Mesenchymal stem cell (in vitro differentiated cells and primary cell): Measurements from ENCODE around the gene FLOT1.

Source experiments
- DNase-seq: peaks from one replicate; pipeline ENCODE4 v3.0.0-alpha.2; 2013
- H2AFZ ChIP-seq: one replicate; pipeline ENCODE4 v1.6.1; 2013; ENCODE audit warnings: low read depth, mild to moderate bottlenecking, control low read depth, inconsistent platforms, low read length, moderate library complexity
- H2AK5ac ChIP-seq: 2 replicates; pipeline ENCODE4 v1.6.1; 2013; ENCODE audit warnings: low read length, moderate library complexity, mild to moderate bottlenecking, inconsistent platforms; ENCODE audit not compliant: severe bottlenecking
- H2BK120ac ChIP-seq: one replicate; pipeline ENCODE4 v1.6.1; 2013; ENCODE audit warnings: low read depth, mild to moderate bottlenecking, inconsistent platforms, low read length, moderate library complexity
- H2BK12ac ChIP-seq, 2 experiments: one replicate each; pipeline ENCODE4 v1.6.1; 2013; ENCODE audit warnings: inconsistent platforms in 2 of 2, low read length in 2 of 2, mild to moderate bottlenecking in 2 of 2, moderate library complexity in 2 of 2, control low read depth in 1 of 2
- H2BK15ac ChIP-seq: one replicate; pipeline ENCODE4 v1.6.1; 2013; ENCODE audit warnings: mild to moderate bottlenecking, low read depth, inconsistent platforms; ENCODE audit not compliant: poor library complexity, severe bottlenecking
- H2BK5ac ChIP-seq: 2 replicates; pipeline ENCODE4 v1.6.1; 2013; ENCODE audit warnings: low read depth, mild to moderate bottlenecking, low read length, control low read depth, inconsistent platforms; ENCODE audit not compliant: poor library complexity, severe bottlenecking
- H3K14ac ChIP-seq, 2 experiments: one replicate each; pipeline ENCODE4 v1.6.1; 2013; ENCODE audit warnings: inconsistent platforms in 2 of 2, low read length in 2 of 2, control low read depth in 1 of 2, mild to moderate bottlenecking in 1 of 2, moderate library complexity in 1 of 2
- H3K18ac ChIP-seq, 2 experiments: one replicate each; pipeline ENCODE4 v1.6.1; 2013; ENCODE audit warnings: inconsistent platforms in 2 of 2, low read length in 2 of 2, control low read depth in 1 of 2, low read depth in 1 of 2, mild to moderate bottlenecking in 1 of 2
- H3K23ac ChIP-seq, 2 experiments: one replicate each; pipeline ENCODE4 v1.6.1; 2013; ENCODE audit warnings: inconsistent platforms in 2 of 2, low read length in 2 of 2, mild to moderate bottlenecking in 2 of 2, moderate library complexity in 2 of 2, control low read depth in 1 of 2
- H3K27ac ChIP-seq: 2 replicates; pipeline ENCODE4 v1.5.1; 2013; ENCODE audit warnings: mild to moderate bottlenecking, moderate library complexity, low read length, control low read depth, inconsistent platforms; ENCODE audit not compliant: poor library complexity, severe bottlenecking
- H3K27me3 ChIP-seq, 2 experiments: 2 replicates each; pipeline versions ENCODE4 v1.6.1 to v1.7.0; 2013; ENCODE audit warnings: low read length in 2 of 2, mild to moderate bottlenecking in 2 of 2, moderate library complexity in 2 of 2, control low read depth in 1 of 2, inconsistent platforms in 1 of 2; ENCODE audit not compliant: control insufficient read depth in 1 of 2, insufficient read depth in 1 of 2
- H3K36me3 ChIP-seq, 2 experiments: 2 replicates each; pipeline versions ENCODE4 v1.6.1 to v1.7.0; 2013; ENCODE audit warnings: low read length in 2 of 2, control low read depth in 1 of 2, inconsistent platforms in 1 of 2, low read depth in 1 of 2, mild to moderate bottlenecking in 1 of 2; ENCODE audit not compliant: insufficient read depth in 2 of 2, control insufficient read depth in 1 of 2
- H3K4ac ChIP-seq, 2 experiments: one replicate each; pipeline ENCODE4 v1.6.1; 2013; ENCODE audit warnings: inconsistent platforms in 2 of 2, low read length in 2 of 2, mild to moderate bottlenecking in 2 of 2, moderate library complexity in 2 of 2, control low read depth in 1 of 2, low read depth in 1 of 2
- H3K4me1 ChIP-seq: 2 replicates; pipeline ENCODE4 v1.6.1; 2013; ENCODE audit warnings: low read depth, low read length, control low read depth; ENCODE audit not compliant: control insufficient read depth, insufficient read depth
- H3K4me2 ChIP-seq: 2 replicates; pipeline ENCODE4 v1.6.1; 2013; ENCODE audit warnings: low read length, mild to moderate bottlenecking, inconsistent platforms; ENCODE audit not compliant: poor library complexity, severe bottlenecking
- H3K4me3 ChIP-seq, 2 experiments: 2 replicates each; pipeline versions ENCODE4 v1.5.1 to v1.7.0; 2013; ENCODE audit warnings: low read length in 2 of 2, mild to moderate bottlenecking in 2 of 2, control low read depth in 1 of 2, low read depth in 1 of 2; ENCODE audit not compliant: insufficient read depth in 1 of 2
- H3K79me1 ChIP-seq: replicated peaks from 2 replicates; pipeline ENCODE4 v1.6.1; 2013; ENCODE audit warnings: mild to moderate bottlenecking, control low read depth, low read length, inconsistent platforms; ENCODE audit not compliant: poor library complexity, severe bottlenecking
- H3K9ac ChIP-seq: 2 replicates; pipeline ENCODE4 v1.7.0; 2013; ENCODE audit warnings: mild to moderate bottlenecking, low read length, moderate library complexity
- H3K9me3 ChIP-seq: 2 replicates; pipeline ENCODE4 v1.7.0; 2013; ENCODE audit warnings: mild to moderate bottlenecking, low read length; ENCODE audit not compliant: control insufficient read depth
- H4K8ac ChIP-seq: one replicate; pipeline ENCODE4 v1.6.1; 2013; ENCODE audit warnings: inconsistent platforms, mild to moderate bottlenecking, low read length, moderate library complexity
- H4K91ac ChIP-seq: one replicate; pipeline ENCODE4 v1.6.1; 2013; ENCODE audit warnings: mild to moderate bottlenecking, low read length, inconsistent platforms
- WGBS: methylation state at CpG from one replicate; pipeline ENCODE4 v1.1.7; 2013; ENCODE audit warnings: mixed read lengths; 5-methylcytosine and 5-hydroxymethylcytosine counted together

FLOT1 gene

GRCh38 chr6:30763155-30763617, 20.7 kb upstream of the FLOT1 start:
- Histone ChIP-seq H3K9me3 (no peaks in the 10 kb centered on the region), H3K9ac (no peak overlapping the region), H3K36me3 (no peaks in the 10 kb centered on the region), H3K27me3 (no peaks in the 10 kb centered on the region), H3K4me3 (no peak overlapping the region), H2AK5ac (peak overlapping the region; percentile 98), H2BK12ac (peak overlapping the region; percentile 92 to 97), H4K91ac (no peak overlapping the region), H3K4me2 (peak overlapping the region; percentile 19), H3K4ac (peak overlapping the region; percentile 80 to 96), H3K79me1 (peaks cover 5% of the 10 kb centered on the region), H3K27ac (peak overlapping the region; percentile 99), H2BK15ac (no peak overlapping the region), H3K14ac (no peak overlapping the region), H3K4me1 (peaks cover 17% of the 10 kb centered on the region), H3K23ac (no peak overlapping the region), H2AFZ (peak overlapping the region; percentile 20), H4K8ac (peak overlapping the region; percentile 95), H2BK120ac (peak overlapping the region; percentile 86), H2BK5ac (peak overlapping the region; percentile 100), H3K18ac (peak overlapping the region; percentile 73 to 83)
- WGBS: 94% methylated on average over 1 of the region's 1 CpG
- no peak for DNase-seq

- peak overlapping the region in 1 of 2 experiments; percentile 40 for H3K18ac ChIP-seq
- H3K4me3 ChIP-seq: no peak overlapping the region
- H4K91ac ChIP-seq: no peak overlapping the region
- no peak overlapping the region for H2BK15ac ChIP-seq
- H3K4me1 ChIP-seq: peaks cover 17% of the 10 kb centered on the region
- H3K27ac ChIP-seq: peak overlapping the region; percentile 82
- H2AFZ ChIP-seq: no peak overlapping the region
- H2BK120ac ChIP-seq: no peak overlapping the region
- peak overlapping the region in 1 of 2 experiments; percentile 51 for H3K4ac ChIP-seq
- H3K4me2 ChIP-seq: no peak overlapping the region
- no peak overlapping the region for H2BK12ac ChIP-seq
- no peaks in the 10 kb centered on the region for H3K9me3 ChIP-seq
- WGBS: 100% methylated on average over 3 of the region's 4 CpGs
- H3K36me3 ChIP-seq: no peaks in the 10 kb centered on the region
- no peak overlapping the region for H3K14ac ChIP-seq
- no peak overlapping the region for H3K23ac ChIP-seq
- no peak for DNase-seq
- H3K79me1 ChIP-seq: peaks cover 6% of the 10 kb centered on the region
- H2BK5ac ChIP-seq: peak overlapping the region; percentile 80
- no peak overlapping the region for H4K8ac ChIP-seq
- H3K9ac ChIP-seq: no peak overlapping the region
- no peaks in the 10 kb centered on the region for H3K27me3 ChIP-seq
- peak overlapping the region; percentile 99 for H2AK5ac ChIP-seq
These were observed 19.4 kb upstream of the FLOT1 start for GRCh38 chr6:30761791-30762429.

DNA sequence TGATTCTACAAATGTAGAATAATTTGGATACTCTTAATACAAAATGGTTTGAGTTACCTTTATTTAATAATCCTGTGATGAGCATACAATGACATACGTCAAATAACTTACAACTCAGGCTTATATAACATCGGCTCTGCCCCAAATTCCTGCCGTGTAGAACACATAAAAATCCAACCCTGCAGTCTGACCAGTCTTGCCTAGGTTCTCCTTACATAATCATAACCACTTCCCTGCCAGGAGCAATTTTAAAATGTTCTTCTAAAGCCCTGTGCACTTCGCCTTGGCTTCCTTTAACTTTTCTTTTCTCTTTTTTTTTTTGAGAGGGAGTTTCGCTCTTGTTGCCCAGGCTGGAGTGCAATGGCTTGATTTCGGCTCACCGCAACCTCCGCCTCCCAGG, 18.1 kb upstream of the FLOT1 start:
- Histone ChIP-seq H3K27me3 (no peaks in the 10 kb centered on the region), H3K4me1 (peaks cover 14% of the 10 kb centered on the region), H3K9me3 (no peaks in the 10 kb centered on the region), H2BK5ac (peak overlapping the region; percentile 84), H3K4me2 (no peak overlapping the region), H3K23ac (no peak overlapping the region), H3K79me1 (peaks cover 10% of the 10 kb centered on the region), H2BK15ac (no peak overlapping the region), H2AFZ (no peak overlapping the region), H3K4me3 (no peak overlapping the region), H4K91ac (no peak overlapping the region), H3K36me3 (no peaks in the 10 kb centered on the region), H4K8ac (no peak overlapping the region), H3K27ac (peak overlapping the region; percentile 85), H3K4ac (no peak overlapping the region), H2BK12ac (no peak overlapping the region), H3K18ac (no peak overlapping the region), H3K14ac (no peak overlapping the region), H2AK5ac (peak overlapping the region; percentile 97), H3K9ac (no peak overlapping the region), H2BK120ac (no peak overlapping the region)
- 99% methylated on average over 5 of the region's 8 CpGs for WGBS
- DNase-seq: no peak

DNA sequence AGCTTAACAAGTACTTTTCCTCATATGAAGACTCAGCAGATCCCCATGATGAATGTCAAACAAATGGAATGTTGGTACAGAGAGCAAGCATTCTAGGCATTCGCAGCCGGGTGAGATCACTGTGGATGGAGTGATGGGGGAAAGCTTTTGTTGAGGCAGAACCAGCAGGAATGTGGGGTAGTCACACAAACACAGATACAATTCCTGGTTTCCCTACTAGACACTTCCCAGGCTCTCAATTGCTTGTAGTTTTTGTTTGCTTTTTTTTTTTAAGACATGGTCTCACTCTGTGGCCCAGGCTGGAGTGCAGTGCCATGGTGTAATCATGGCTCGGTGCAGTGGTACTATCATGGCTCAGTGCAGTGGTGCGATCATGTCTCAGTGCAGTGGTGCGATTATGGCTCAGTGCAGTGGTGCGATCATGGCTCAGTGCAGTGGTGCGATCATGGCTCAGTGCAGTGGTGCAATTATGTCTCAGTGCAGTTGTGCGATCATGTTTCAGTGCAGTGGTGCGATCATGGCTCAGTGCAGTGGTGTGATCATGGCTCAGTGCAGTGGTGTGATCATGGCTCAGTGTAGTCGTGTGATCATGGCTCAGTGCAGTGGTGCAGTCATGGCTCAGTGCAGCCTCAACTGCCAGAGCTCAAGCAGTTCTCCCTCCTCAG, 17.2 kb upstream of the FLOT1 start:
- no peak overlapping the region for H3K4me2 ChIP-seq
- H3K14ac ChIP-seq: peak overlapping the region in 1 of 2 experiments; percentile 100
- peak overlapping the region; percentile 97 for H2AK5ac ChIP-seq
- H4K8ac ChIP-seq: peak overlapping the region; percentile 95
- H3K36me3 ChIP-seq: no peaks in the 10 kb centered on the region
- H3K9ac ChIP-seq: peak overlapping the region; percentile 46
- H3K18ac ChIP-seq: peak overlapping the region; percentile 94 to 98
- peak; percentile 97 for DNase-seq
- H2BK15ac ChIP-seq: peak overlapping the region; percentile 49
- peak overlapping the region in 1 of 2 experiments; percentile 96 for H3K23ac ChIP-seq
- no peaks in the 10 kb centered on the region for H3K27me3 ChIP-seq
- 69% methylated on average over 10 of the region's 10 CpGs for WGBS
- peak overlapping the region; percentile 58 for H2BK5ac ChIP-seq
- H3K4me1 ChIP-seq: peaks cover 14% of the 10 kb centered on the region
- H3K9me3 ChIP-seq: no peaks in the 10 kb centered on the region
- peak overlapping the region; percentile 62 for H2BK120ac ChIP-seq
- H3K27ac ChIP-seq: peak overlapping the region; percentile 99
- peak overlapping the region; percentile 98 for H4K91ac ChIP-seq
- H3K4me3 ChIP-seq: no peak overlapping the region
- H2BK12ac ChIP-seq: peak overlapping the region; percentile 100
- peak overlapping the region; percentile 29 for H2AFZ ChIP-seq
- H3K79me1 ChIP-seq: peaks cover 10% of the 10 kb centered on the region
- peak overlapping the region; percentile 76 to 97 for H3K4ac ChIP-seq
